GM12872 (cell line): ENCODE results near the gene GPER1.

Experiments
- CTCF ChIP-seq: IDR thresholded peaks from 3 replicates; pipeline ENCODE4 v1.5.1; 2011; ENCODE audit warnings: low read depth, mild to moderate bottlenecking, low read length, moderate library complexity; ENCODE audit not compliant: insufficient read depth

GPER1 gene

GRCh38 chr7:1068619-1069018, 19.3 kb upstream of the GPER1 start:
- no peak for TF ChIP-seq CTCF

- no peak for TF ChIP-seq CTCF
Observed at GRCh38 chr7:1070544-1071011, 17.3 kb upstream of the GPER1 start.

GRCh38 chr7:1071731-1072254, 16.1 kb upstream of the GPER1 start:
- TF ChIP-seq CTCF: no peak

GRCh38 chr7:1073142-1073977, 14.6 kb upstream of the GPER1 start:
- no peak for TF ChIP-seq CTCF

GRCh38 chr7:1074593-1075431, 13.1 kb upstream of the GPER1 start:
- TF ChIP-seq CTCF: no peak

GRCh38 chr7:1076184-1077072, 11.5 kb upstream of the GPER1 start:
- TF ChIP-seq CTCF: no peak
